A673 (cell line): ENCODE results near the gene C9orf50. TPM values are rescaled to one million over a fixed set of nuclear protein-coding genes. Genes with fewer than 3 reads are reported as not detected.
"Not testable (repeated sequence)": the region's sequence is repeated elsewhere in the genome, so short reads cannot be mapped to it uniquely, and the experiment has no call there.

Experiments
- BruUV-seq: library from RNA; stranded (reverse); fragments of 400-500 nt; replicated peaks from 2 replicates; lab custom pipeline; 2021; lab: Mats Ljungman, UMichigan
- CTCF ChIA-PET: fragments of 300-600 bp; sonication (Branson Sonifier 250); formaldehyde crosslinking; loops from one replicate; lab custom pipeline; 2022; ENCODE audit warnings: antibody characterized with exemption; lab: Charles Lee
- POLR2A ChIA-PET: fragments of 300-600 bp; sonication (Branson Sonifier 250); formaldehyde crosslinking; loops from one replicate; lab custom pipeline; 2022; ENCODE audit warnings: antibody characterized with exemption; ENCODE audit not compliant: low non-redundant PET; lab: Charles Lee
- DNase-seq: peaks from one replicate; pipeline ENCODE4 v3.0.0-alpha.2; 2015; ENCODE audit warnings: low spot score
- H3K27ac ChIP-seq: fragments of 200-600 bp; sonication (generic); 2 replicates; pipeline ENCODE4 v1.5.1; 2016; ENCODE audit warnings: mixed run types, low read depth, mild to moderate bottlenecking, mixed read lengths, antibody characterized with exemption, low read length; ENCODE audit not compliant: poor library complexity, severe bottlenecking
- H3K27me3 ChIP-seq: fragments of 200-600 bp; sonication (generic); replicated peaks from 2 replicates; pipeline ENCODE4 v1.6.1; 2017; ENCODE audit warnings: mixed run types, low read depth, mild to moderate bottlenecking, mixed read lengths, antibody characterized with exemption, low read length; ENCODE audit not compliant: insufficient read depth, poor library complexity
- H3K36me3 ChIP-seq: fragments of 200-600 bp; sonication (generic); 2 replicates; pipeline ENCODE4 v1.6.1; 2016; ENCODE audit warnings: mixed run types, mild to moderate bottlenecking, mixed read lengths, antibody characterized with exemption, low read length; ENCODE audit not compliant: insufficient read depth, poor library complexity, severe bottlenecking
- H3K4me1 ChIP-seq: fragments of 200-600 bp; sonication (generic); 2 replicates; pipeline ENCODE4 v1.6.1; 2017; ENCODE audit warnings: mixed run types, mild to moderate bottlenecking, mixed read lengths, antibody characterized with exemption, low read length; ENCODE audit not compliant: insufficient read depth, poor library complexity, severe bottlenecking
- H3K4me3 ChIP-seq: fragments of 200-600 bp; sonication (generic); 2 replicates; pipeline ENCODE4 v1.5.1; 2016; ENCODE audit warnings: low read depth, mixed run types, mild to moderate bottlenecking, mixed read lengths, low read length; ENCODE audit not compliant: poor library complexity, severe bottlenecking
- H3K9me3 ChIP-seq: fragments of 200-600 bp; sonication (generic); 2 replicates; pipeline ENCODE4 v1.6.1; 2016; ENCODE audit warnings: mixed run types, low read depth, mild to moderate bottlenecking, mixed read lengths, antibody characterized with exemption, low read length; ENCODE audit not compliant: poor library complexity, severe bottlenecking
- EZH2 ChIP-seq: fragments of 200-600 bp; sonication (generic); IDR thresholded peaks from 2 replicates; pipeline ENCODE4 v1.6.1; 2017; ENCODE audit warnings: borderline replicate concordance, low read depth, mild to moderate bottlenecking, mixed read lengths, antibody characterized with exemption, low read length; ENCODE audit not compliant: poor library complexity, severe bottlenecking
- intact Hi-C: fragments of 100-400 bp; cut with micrococcal nuclease; formaldehyde crosslinking; loops from one replicate; pipeline ENCODE4 v1.10.0; 2022; ENCODE audit not compliant: unreplicated experiment
- total RNA-seq: library from RNA; stranded (reverse); gene quantifications from 2 replicates; pipeline ENCODE4 v1.2.3, GENCODE V29; 2021
- TF ChIP-seq, protein P1 (sequence below): fragments of 300-800, 200-600 bp; sonication (generic); conservative IDR thresholded peaks from 2 replicates; pipeline ENCODE4 v1.5.1; 2017; ENCODE audit warnings: low read depth, mild to moderate bottlenecking, antibody characterized with exemption, low read length, moderate library complexity, mixed read lengths

Gene C9orf50
- total RNA-seq, 1 experiment from 2014 or later = not detected

DNA sequence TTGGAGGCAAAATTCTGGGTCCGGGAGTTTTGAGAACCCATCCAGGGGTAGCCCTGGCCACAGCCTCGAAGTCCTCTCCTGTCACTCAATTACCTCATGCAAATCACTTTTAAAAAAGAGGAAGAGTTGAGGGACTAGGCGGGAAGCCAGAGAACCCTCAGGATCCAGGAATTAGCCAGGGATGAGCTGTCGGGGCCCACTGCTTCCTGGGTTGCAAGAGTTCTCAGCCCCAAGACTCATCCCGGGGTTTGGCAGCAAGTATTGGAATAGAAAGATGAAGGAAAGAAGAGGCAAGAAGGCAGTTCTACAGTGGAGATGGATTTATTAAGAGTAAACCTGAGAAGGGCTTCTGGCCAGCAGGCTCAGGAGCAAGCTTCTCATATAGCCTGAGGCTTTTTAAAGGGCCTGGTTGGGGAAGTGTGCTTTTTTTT, 25.6 kb downstream of the C9orf50 start:
- POLR2A ChIA-PET = no interaction called here
- Histone ChIP-seq H3K36me3 (no peaks in the 10 kb centered on the region), H3K4me1 (peaks cover 13% of the 10 kb centered on the region), H3K9me3 (no peaks in the 10 kb centered on the region), H3K27me3 (no peaks in the 10 kb centered on the region), H3K4me3 (no peak overlapping the region), H3K27ac (no peak overlapping the region)
- DNase-seq = no peak
- TF ChIP-seq, protein P1, sequence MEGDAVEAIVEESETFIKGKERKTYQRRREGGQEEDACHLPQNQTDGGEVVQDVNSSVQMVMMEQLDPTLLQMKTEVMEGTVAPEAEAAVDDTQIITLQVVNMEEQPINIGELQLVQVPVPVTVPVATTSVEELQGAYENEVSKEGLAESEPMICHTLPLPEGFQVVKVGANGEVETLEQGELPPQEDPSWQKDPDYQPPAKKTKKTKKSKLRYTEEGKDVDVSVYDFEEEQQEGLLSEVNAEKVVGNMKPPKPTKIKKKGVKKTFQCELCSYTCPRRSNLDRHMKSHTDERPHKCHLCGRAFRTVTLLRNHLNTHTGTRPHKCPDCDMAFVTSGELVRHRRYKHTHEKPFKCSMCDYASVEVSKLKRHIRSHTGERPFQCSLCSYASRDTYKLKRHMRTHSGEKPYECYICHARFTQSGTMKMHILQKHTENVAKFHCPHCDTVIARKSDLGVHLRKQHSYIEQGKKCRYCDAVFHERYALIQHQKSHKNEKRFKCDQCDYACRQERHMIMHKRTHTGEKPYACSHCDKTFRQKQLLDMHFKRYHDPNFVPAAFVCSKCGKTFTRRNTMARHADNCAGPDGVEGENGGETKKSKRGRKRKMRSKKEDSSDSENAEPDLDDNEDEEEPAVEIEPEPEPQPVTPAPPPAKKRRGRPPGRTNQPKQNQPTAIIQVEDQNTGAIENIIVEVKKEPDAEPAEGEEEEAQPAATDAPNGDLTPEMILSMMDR = no peak
- no peak for TF ChIP-seq EZH2
- CTCF ChIA-PET = interaction anchor here (0.6 kb wide), 1 partner anchor 112 kb away, joined by 4 read pairs; no protein-coding TSS in a partner anchor
- intact Hi-C loops = no loop called here
- BruUV-seq = no TSS peak

DNA sequence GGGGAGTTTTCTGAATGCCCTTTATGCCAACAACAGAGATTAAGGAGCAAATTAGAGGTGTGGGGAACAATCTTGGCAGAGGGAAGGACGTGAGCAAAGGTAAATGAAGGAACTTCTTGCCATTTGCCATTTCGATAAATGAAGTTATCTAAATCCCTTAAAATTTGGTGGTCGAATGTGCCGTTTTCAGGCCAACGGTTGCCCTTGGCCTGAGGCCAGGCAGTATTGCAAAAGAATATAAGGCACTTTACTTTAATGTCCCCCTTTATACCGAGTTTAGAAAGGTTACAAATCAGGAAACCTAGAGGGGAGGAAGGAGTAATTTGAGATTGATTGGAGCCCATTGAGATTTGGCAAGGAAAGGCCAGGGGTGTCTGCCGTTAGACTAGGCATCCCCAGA, 26.3 kb downstream of the C9orf50 start:
- DNase-seq = no peak
- Histone ChIP-seq H3K9me3 (no peaks in the 10 kb centered on the region), H3K36me3 (no peaks in the 10 kb centered on the region), H3K4me1 (peaks cover 13% of the 10 kb centered on the region), H3K27me3 (no peaks in the 10 kb centered on the region), H3K27ac (no peak overlapping the region), H3K4me3 (no peak overlapping the region)
- CTCF ChIA-PET = no interaction called here
- TF ChIP-seq EZH2 = no peak
- TF ChIP-seq, protein P1 = no peak
- no TSS peak for BruUV-seq
- POLR2A ChIA-PET = no interaction called here
- intact Hi-C loops = no loop called here

DNA sequence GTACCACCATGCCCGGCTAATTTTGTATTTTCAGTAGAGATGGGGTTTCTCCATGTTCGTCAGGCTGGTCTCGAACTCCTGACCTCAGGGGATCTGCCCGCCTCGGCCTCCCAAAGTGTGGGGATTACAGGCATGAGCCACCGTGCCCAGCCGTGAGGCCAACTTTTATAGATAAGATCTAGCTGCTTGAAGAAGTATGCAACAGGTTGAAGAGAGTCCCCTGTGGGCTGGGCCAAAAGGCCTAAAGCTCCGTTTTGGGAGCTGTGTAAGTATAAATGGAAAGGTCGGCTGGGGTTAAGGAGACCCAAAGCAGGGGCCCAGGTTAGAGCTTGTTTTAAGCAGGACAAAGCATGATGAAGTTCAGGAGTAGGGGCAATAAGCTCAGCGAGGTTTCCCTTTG, 28.1 kb downstream of the C9orf50 start:
- DNase-seq, H3K27me3 ChIP-seq, BruUV-seq, CTCF ChIA-PET, H3K36me3 ChIP-seq, intact Hi-C loops, H3K4me3 ChIP-seq, H3K9me3 ChIP-seq, H3K27ac ChIP-seq: not testable (repeated sequence)
- POLR2A ChIA-PET = interaction anchor here (1.0 kb wide), 1 partner anchor 405 kb away, joined by 3 read pairs; no protein-coding TSS in a partner anchor
- peaks cover 13% of the 10 kb centered on the region for H3K4me1 ChIP-seq

DNA sequence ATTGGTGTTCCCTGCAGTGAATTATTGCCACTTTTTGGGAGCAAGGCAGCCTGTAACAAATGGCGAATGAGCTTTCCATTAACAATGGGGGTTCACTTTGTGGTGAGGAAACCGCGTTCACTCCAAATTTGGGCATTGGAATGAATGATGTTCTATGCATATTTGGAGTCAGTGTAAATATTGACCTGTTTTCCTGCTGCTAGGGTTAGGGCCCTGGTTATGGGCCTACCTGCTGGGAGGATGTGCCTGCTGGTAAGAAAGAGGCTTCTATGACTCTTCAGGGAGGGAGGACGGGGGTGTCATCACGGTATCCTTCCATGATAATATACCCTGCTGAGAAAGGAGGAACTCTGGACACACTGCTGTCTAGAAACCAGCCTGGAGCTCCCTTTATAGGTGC, 29.0 kb downstream of the C9orf50 start:
- no peaks in the 10 kb centered on the region for H3K27me3 ChIP-seq
- H3K4me3 ChIP-seq = no peak overlapping the region
- POLR2A ChIA-PET = interaction anchor here (0.7 kb wide), 1 partner anchor 15 kb away, joined by 5 read pairs; no protein-coding TSS in a partner anchor
- BruUV-seq = no TSS peak
- H3K27ac ChIP-seq = no peak overlapping the region
- CTCF ChIA-PET = no interaction called here
- no peaks in the 10 kb centered on the region for H3K36me3 ChIP-seq
- H3K4me1 ChIP-seq = peaks cover 13% of the 10 kb centered on the region
- intact Hi-C loops = no loop called here
- no peaks in the 10 kb centered on the region for H3K9me3 ChIP-seq
- TF ChIP-seq EZH2 = no peak
- TF ChIP-seq, protein P1 = no peak
- no peak for DNase-seq
